ENCODE data around the gene SMIM12. TPM values are rescaled to one million over a fixed set of nuclear protein-coding genes. Genes with fewer than 3 reads are reported as not detected.

The SMIM12 gene
- total and polyA plus RNA-seq, 2 of the 8 experiments (the other 6 are each of a cell fraction or from before 2014, with no cell fraction given) = 40.9 to 49.2 TPM

- H3K27ac ChIP-seq (ENCODE audit: low read depth, low read length) = no peak overlapping the region
- H3K14ac ChIP-seq (ENCODE audit: insufficient read length) = no peak overlapping the region
- DNase-seq (ENCODE audit: low read depth in 1 of 2, low spot score in 2 of 2) = no peak
- no peak overlapping the region; the same call in 1 of the 2 replicates for H4K8ac ChIP-seq (ENCODE audit: extremely low read depth, insufficient read depth, low read length)
- H3K23me2 ChIP-seq (ENCODE audit: low read depth, low read length) = no peaks in the 10 kb centered on the region
- H2BK120ac ChIP-seq (replicated peaks; ENCODE audit: low read depth, low read length) = no peak overlapping the region
- POLR2A ChIA-PET (ENCODE audit: partially characterized antibody) = interaction anchor here (0.6 to 1.4 kb wide), 5 partner anchors 7 to 1152 kb away, joined by 3 to 6 read pairs (median 3); no protein-coding TSS in a partner anchor
- no peak overlapping the region; a peak in 1 of 4 replicates for H3K4me2 ChIP-seq (ENCODE audit: insufficient read depth in 1 of 2, low read depth in 2 of 2, low read length in 2 of 2)
- H2AFZ ChIP-seq (ENCODE audit: low read length) = no peak overlapping the region
- CTCF ChIA-PET (ENCODE audit: partially characterized antibody) = interaction anchor here (0.7 to 14.3 kb wide), 11 partner anchors 8 to 60 kb away, joined by 3 to 230 read pairs (median 5); partner anchors contain the start of genes GJA4 and SMIM12
- H3K9me3 ChIP-seq (ENCODE audit: insufficient read depth in 2 of 2, low read depth in 1 of 2, low read length in 1 of 2) = no peaks in the 10 kb centered on the region
- peak overlapping the region; percentile 77; the same call in 1 of the 2 replicates for H2BK5ac ChIP-seq (ENCODE audit: low read depth, low read length)
- no peak overlapping the region for H3K56ac ChIP-seq (replicated peaks; ENCODE audit: insufficient read length, low read depth, low read length)
- peak overlapping the region; percentile 49 for H4K91ac ChIP-seq (replicated peaks; ENCODE audit: insufficient read length, low read length)
- peaks cover 16 to 27% (median 18%) of the 10 kb centered on the region in 4 experiments for H3K4me1 ChIP-seq (replicated peaks in 1 of 4; ENCODE audit: control insufficient read depth in 3 of 4, insufficient read depth in 4 of 4, low read length in 3 of 4)
- no peak overlapping the region for H3K4me3 ChIP-seq (ENCODE audit: extremely low read depth in 1 of 4, insufficient read depth in 2 of 4, low read depth in 3 of 4, low read length in 4 of 4)
- peak overlapping the region; percentile 60; the same call in 1 of the 2 replicates for H2BK12ac ChIP-seq (ENCODE audit: low read depth, low read length)
- no peaks in the 10 kb centered on the region for H3K79me1 ChIP-seq (ENCODE audit: low read depth, low read length)
- H4K20me1 ChIP-seq (replicated peaks in 1 of 2; ENCODE audit: control insufficient read depth in 1 of 2, insufficient read depth in 2 of 2, low read length in 2 of 2) = no peaks in the 10 kb centered on the region
- H3K36me3 ChIP-seq (ENCODE audit: control insufficient read depth in 2 of 4, insufficient read depth in 4 of 4, low read length in 3 of 4) = no peaks in the 10 kb centered on the region
- H3K9ac ChIP-seq (replicated peaks in 1 of 4; ENCODE audit: extremely low read depth in 1 of 4, low read depth in 3 of 4, low read length in 3 of 4) = no peak overlapping the region
- WGBS, 2 experiments (ENCODE audit: extremely low coverage in 1 of 2, insufficient coverage in 1 of 2, insufficient read length in 1 of 2, insufficient replicate concordance in 2 of 2, low coverage in 1 of 2, low lambda C conversion rate in 2 of 2, missing lambda C conversion rate in 1 of 2) = 87% methylated on average over 16 of the region's 16 CpGs; no CpG with 5 or more reads in 1 of the 2 experiments
- no peak overlapping the region for H4K5ac ChIP-seq (ENCODE audit: insufficient read length, low read depth, low read length)
- no peak overlapping the region for H3K4ac ChIP-seq (replicated peaks; ENCODE audit: insufficient read length, low read depth, low read length)
- H3K18ac ChIP-seq (ENCODE audit: extremely low read depth, low read length) = peak overlapping the region; percentile 29; the same call in 1 of the 2 replicates
- no peaks in the 10 kb centered on the region for H3K27me3 ChIP-seq (replicated peaks in 1 of 4; ENCODE audit: control insufficient read depth in 3 of 4, extremely low read depth in 1 of 4, insufficient read depth in 3 of 4, low read length in 3 of 4)
- TF ChIP-seq RAD21 (IDR thresholded peaks at IDR 0.05 in 1 of 2, conservative IDR thresholded peaks at IDR 0.05 in 1 of 2; ENCODE audit: low read depth in 2 of 2, low read length in 2 of 2) (peak in 1 of 2 experiments; percentile 28; a peak in 1 of 4 replicates), SAP30 (IDR thresholded peaks at IDR 0.05; ENCODE audit: insufficient read depth, insufficient replicate concordance, low read length) (no peak), CTCF (IDR thresholded peaks at IDR 0.05; ENCODE audit: control extremely low read depth in 1 of 3, insufficient read depth in 1 of 3, low read depth in 1 of 3, low read length in 3 of 3) (peak in 2 of 3 experiments; percentile 29 to 51; a peak in 3 of 4 replicates), PHF8 (conservative IDR thresholded peaks at IDR 0.05; ENCODE audit: low read depth, low read length) (no peak)
- H2BK15ac ChIP-seq (ENCODE audit: low read length) = no peak overlapping the region
- peak overlapping the region; percentile 91 for H2BK20ac ChIP-seq (ENCODE audit: low read length)
- FAIRE-seq = no peak
- peak overlapping the region; percentile 58; the same call in 1 of the 2 replicates for H2AK5ac ChIP-seq (ENCODE audit: low read depth, low read length)
- H3K23ac ChIP-seq (ENCODE audit: insufficient read length) = no peak overlapping the region
- H3K79me2 ChIP-seq (ENCODE audit: control insufficient read depth in 1 of 2, insufficient read depth in 2 of 2, low read length in 2 of 2) = no peaks in the 10 kb centered on the region
These were observed 14.2 kb downstream of the SMIM12 start for GRCh38 chr1:34845131-34845901.
